ENCODE results near the gene ERF. TPM values are rescaled to one million over a fixed set of nuclear protein-coding genes. Genes with fewer than 3 reads are reported as not detected.

The ERF gene
- total and polyA plus RNA-seq, 4 donors: 24.2 to 53.6 (median 43.0) TPM

DNA sequence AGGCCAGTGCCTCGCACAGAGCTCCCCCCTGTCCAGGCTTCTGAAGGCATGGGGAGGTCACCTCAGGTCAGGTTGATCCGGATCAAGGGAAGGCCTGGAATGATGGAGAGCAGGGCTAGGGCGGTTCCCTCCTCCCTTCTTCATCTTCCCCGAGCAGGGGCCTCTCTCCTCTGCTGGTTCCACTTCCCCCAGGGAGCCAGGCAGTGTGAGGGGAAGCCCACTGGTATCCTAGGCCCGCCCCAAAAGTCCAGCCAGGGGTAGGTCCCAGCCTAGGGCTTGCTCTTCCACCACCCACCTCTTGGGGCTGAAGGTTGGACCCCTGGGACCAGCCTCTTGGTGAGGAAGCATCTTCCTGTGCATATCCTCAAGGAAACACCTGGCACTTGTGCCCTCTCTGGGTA, 30.6 kb upstream of the ERF start:
- TF ChIP-seq, protein P1, sequence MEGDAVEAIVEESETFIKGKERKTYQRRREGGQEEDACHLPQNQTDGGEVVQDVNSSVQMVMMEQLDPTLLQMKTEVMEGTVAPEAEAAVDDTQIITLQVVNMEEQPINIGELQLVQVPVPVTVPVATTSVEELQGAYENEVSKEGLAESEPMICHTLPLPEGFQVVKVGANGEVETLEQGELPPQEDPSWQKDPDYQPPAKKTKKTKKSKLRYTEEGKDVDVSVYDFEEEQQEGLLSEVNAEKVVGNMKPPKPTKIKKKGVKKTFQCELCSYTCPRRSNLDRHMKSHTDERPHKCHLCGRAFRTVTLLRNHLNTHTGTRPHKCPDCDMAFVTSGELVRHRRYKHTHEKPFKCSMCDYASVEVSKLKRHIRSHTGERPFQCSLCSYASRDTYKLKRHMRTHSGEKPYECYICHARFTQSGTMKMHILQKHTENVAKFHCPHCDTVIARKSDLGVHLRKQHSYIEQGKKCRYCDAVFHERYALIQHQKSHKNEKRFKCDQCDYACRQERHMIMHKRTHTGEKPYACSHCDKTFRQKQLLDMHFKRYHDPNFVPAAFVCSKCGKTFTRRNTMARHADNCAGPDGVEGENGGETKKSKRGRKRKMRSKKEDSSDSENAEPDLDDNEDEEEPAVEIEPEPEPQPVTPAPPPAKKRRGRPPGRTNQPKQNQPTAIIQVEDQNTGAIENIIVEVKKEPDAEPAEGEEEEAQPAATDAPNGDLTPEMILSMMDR (IDR thresholded peaks at IDR 0.05; ENCODE audit: control extremely low read depth, extremely low read depth): no peak

DNA sequence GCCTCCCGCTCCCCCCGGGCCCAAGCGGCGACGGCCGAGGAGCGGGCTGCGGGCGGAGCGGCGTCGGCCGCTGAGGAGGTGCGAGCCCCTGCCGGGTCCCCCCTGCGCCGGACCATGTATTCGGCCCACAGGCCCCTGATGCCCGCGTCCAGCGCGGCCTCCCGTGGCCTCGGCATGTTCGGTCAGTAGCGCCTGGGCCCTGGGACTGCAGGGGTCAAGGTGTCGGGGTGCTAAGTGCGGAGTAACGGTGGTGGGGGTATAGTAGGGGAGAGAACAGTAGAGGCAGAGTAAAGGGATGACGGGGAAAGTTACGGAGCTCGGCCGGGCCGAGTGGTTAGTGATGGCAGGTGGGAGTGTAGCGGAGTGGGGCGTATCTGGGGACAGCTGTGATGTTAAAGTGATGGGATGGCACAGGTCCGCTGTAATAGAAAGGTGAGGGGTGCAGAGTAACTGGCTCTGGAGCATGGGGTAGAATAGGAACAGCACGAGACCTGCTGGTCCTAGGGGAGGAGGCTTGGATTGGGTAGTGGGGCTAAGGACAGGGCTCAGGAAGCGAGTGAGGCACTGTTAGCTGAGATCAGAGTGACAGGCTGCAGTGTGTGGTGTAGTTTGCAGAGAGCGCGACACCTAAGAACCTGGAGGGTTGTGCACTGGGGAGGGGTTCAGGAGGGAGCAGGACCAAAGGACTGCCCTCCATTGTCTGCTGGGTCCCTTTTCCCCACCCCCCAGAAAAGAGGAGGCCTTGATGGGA, 29.8 kb upstream of the ERF start:
- WGBS, 2 donors: 3% methylated on average over 33 to 41 of the region's 41 CpGs
- peak overlapping the region in 1 of 2 donors; percentile 14 for H3K9ac ChIP-seq (ENCODE audit: insufficient read depth in 1 of 2, low read length in 2 of 2)

More for the DNA sequence above, 30.6 kb upstream of the ERF start:
- H3K36me3 ChIP-seq (ENCODE audit: control insufficient read depth in 4 of 4, insufficient read depth in 4 of 4, low read length in 4 of 4): peaks cover 4 to 38% (median 21%) of the 10 kb centered on the region in 4 donors
- WGBS, 2 donors: 15 to 32% methylated on average over 5 of the region's 5 CpGs
- peaks cover 20 to 41% (median 33%) of the 10 kb centered on the region in 5 donors for H3K4me1 ChIP-seq (ENCODE audit: control insufficient read depth in 5 of 5, insufficient read depth in 5 of 5, low read length in 5 of 5)
- DNase-seq: no peak
- no peak overlapping the region for H3K4me3 ChIP-seq
- ATAC-seq (ENCODE audit: insufficient read depth, low FRiP score): no peak
- H3K9me3 ChIP-seq (ENCODE audit: control insufficient read depth in 4 of 4, insufficient read depth in 3 of 4, low read length in 3 of 4): no peaks in the 10 kb centered on the region
- H3K9ac ChIP-seq (ENCODE audit: insufficient read depth in 1 of 2, low read length in 2 of 2): no peak overlapping the region
- no peaks in the 10 kb centered on the region for H3K27me3 ChIP-seq (ENCODE audit: control insufficient read depth in 3 of 3, insufficient read depth in 3 of 3, low read length in 2 of 3)
- H3K27ac ChIP-seq (ENCODE audit: low read depth in 1 of 2, low read length in 1 of 2): peak overlapping the region in 1 of 2 donors; percentile 50

DNA sequence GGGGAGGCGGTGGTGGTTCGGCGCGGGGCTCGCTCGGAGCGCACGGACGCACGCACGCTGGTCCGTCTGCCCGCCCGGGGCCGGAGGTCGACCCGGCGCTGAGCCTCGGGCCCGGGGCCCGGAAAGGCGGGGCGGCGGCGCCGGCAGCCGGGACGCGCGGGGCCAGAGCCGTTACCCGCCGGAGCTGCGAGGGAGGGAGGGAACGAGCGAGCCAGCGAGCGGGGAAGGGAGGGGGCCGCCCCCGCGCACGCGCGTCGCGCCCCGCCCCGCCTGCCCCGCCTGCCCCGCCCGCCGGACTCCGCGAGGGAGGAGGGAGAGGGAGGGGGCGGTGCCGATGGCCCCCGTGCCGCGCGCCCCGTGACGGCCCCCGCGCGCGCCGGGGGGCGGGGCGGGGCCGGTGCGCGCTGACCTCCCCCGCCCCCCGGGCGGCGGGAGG, 29.2 kb upstream of the ERF start:
- H3K4me3 ChIP-seq: peak overlapping the region; percentile 64
- 0 to 1% methylated on average over 14 to 74 of the region's 76 CpGs for WGBS, 2 donors
- no peak overlapping the region for H3K9ac ChIP-seq (ENCODE audit: insufficient read depth in 1 of 2, low read length in 2 of 2)
- DNase-seq: peak; percentile 79 to 88 (median 87)
- peaks cover 22 to 47% (median 37%) of the 10 kb centered on the region in 5 donors for H3K4me1 ChIP-seq (ENCODE audit: control insufficient read depth in 5 of 5, insufficient read depth in 5 of 5, low read length in 5 of 5)
- TF ChIP-seq, protein P1 (IDR thresholded peaks at IDR 0.05; ENCODE audit: control extremely low read depth, extremely low read depth): no peak
- no peaks in the 10 kb centered on the region for H3K27me3 ChIP-seq (ENCODE audit: control insufficient read depth in 3 of 3, insufficient read depth in 3 of 3, low read length in 2 of 3)
- H3K9me3 ChIP-seq (ENCODE audit: control insufficient read depth in 4 of 4, insufficient read depth in 3 of 4, low read length in 3 of 4): no peaks in the 10 kb centered on the region
- H3K27ac ChIP-seq (ENCODE audit: low read depth in 1 of 2, low read length in 1 of 2): peak overlapping the region; percentile 86 to 98
- peak; percentile 37 for ATAC-seq (ENCODE audit: insufficient read depth, low FRiP score)
- peaks cover 4 to 24% (median 12%) of the 10 kb centered on the region in 4 donors for H3K36me3 ChIP-seq (ENCODE audit: control insufficient read depth in 4 of 4, insufficient read depth in 4 of 4, low read length in 4 of 4)

More for the DNA sequence above, 29.8 kb upstream of the ERF start:
- Histone ChIP-seq H3K9me3 (ENCODE audit: control insufficient read depth in 4 of 4, insufficient read depth in 3 of 4, low read length in 3 of 4) (no peaks in the 10 kb centered on the region), H3K27ac (ENCODE audit: low read depth in 1 of 2, low read length in 1 of 2) (peak overlapping the region; percentile 47 to 50), H3K27me3 (ENCODE audit: control insufficient read depth in 3 of 3, insufficient read depth in 3 of 3, low read length in 2 of 3) (no peaks in the 10 kb centered on the region), H3K4me1 (ENCODE audit: control insufficient read depth in 5 of 5, insufficient read depth in 5 of 5, low read length in 5 of 5) (peaks cover 20 to 41% (median 33%) of the 10 kb centered on the region in 5 donors), H3K4me3 (peak overlapping the region; percentile 46), H3K36me3 (ENCODE audit: control insufficient read depth in 4 of 4, insufficient read depth in 4 of 4, low read length in 4 of 4) (peaks cover 4 to 31% (median 17%) of the 10 kb centered on the region in 4 donors)
- DNase-seq (peak in 2 of 3 donors; percentile 19 to 33), ATAC-seq (ENCODE audit: insufficient read depth, low FRiP score) (no peak)
- TF ChIP-seq, protein P1 (IDR thresholded peaks at IDR 0.05; ENCODE audit: control extremely low read depth, extremely low read depth): no peak
